ENCODE measurements around the gene HEXB. TPM values are rescaled to one million over a fixed set of nuclear protein-coding genes. Genes with fewer than 3 reads are reported as not detected.

HEXB gene
- total and polyA plus RNA-seq, 7 experiments from 2014 or later: 37.7 to 95.8 (median 72.0) TPM

- H3K36me3 Mint-ChIP-seq: peaks cover 0 to 17% (median 0%) of the 10 kb centered on the region in 5 donors
- Histone ChIP-seq H3K4me3 (ENCODE audit: low read length) (peak overlapping the region; percentile 42), H3K9me3 (ENCODE audit: control insufficient read depth in 2 of 3, low read length in 3 of 3) (no peaks in the 10 kb centered on the region), H3K4me1 (ENCODE audit: control insufficient read depth in 2 of 2, insufficient read depth in 2 of 2, low read length in 2 of 2) (peaks cover 3 to 4% of the 10 kb centered on the region in 2 donors), H3K36me3 (ENCODE audit: control insufficient read depth in 2 of 3, insufficient read depth in 3 of 3, low read length in 3 of 3) (no peaks in the 10 kb centered on the region), H3K27me3 (ENCODE audit: control insufficient read depth in 2 of 2, insufficient read depth in 2 of 2, low read length in 2 of 2) (no peaks in the 10 kb centered on the region), H3K27ac (ENCODE audit: low read depth, low read length) (peak overlapping the region; percentile 72)
- ATAC-seq (peak; percentile 52), DNase-seq (peak in 7 of 9 donors; percentile 30 to 57 (median 38))
- intact Hi-C loops (cut with micrococcal nuclease): loop anchor here (1.0 to 10.0 kb wide), 12 partner anchors 8 to 1075 kb away; partner anchors contain the start of genes HEXB (in 2 of the 2), ANKRA2 (in 1 of the 2), HMGCR (in 1 of the 2) and UTP15 (in 1 of the 2)
- H3K27me3 Mint-ChIP-seq: peaks cover 0 to 73% (median 34%) of the 10 kb centered on the region in 5 donors
- H3K4me3 Mint-ChIP-seq: peak overlapping the region; percentile 81 to 99 (median 92)
- H3K4me1 Mint-ChIP-seq: peaks cover 28 to 46% (median 31%) of the 10 kb centered on the region in 7 donors
- peak overlapping the region in 8 of 9 donors; percentile 21 to 90 (median 74) for H3K27ac Mint-ChIP-seq
- CTCF ChIA-PET: interaction anchor here (1.0 to 3.7 kb wide), 4 partner anchors 10 to 738 kb away, joined by 3 to 22 read pairs (median 6); partner anchors contain the start of gene HEXB
- POLR2A ChIA-PET: interaction anchor here (0.9 to 2.8 kb wide), 2 partner anchors 10 to 64 kb away, joined by 3 to 11 read pairs; no protein-coding TSS in a partner anchor
- H3K9me3 Mint-ChIP-seq: no peaks in the 10 kb centered on the region
Measured at GRCh38 chr5:74639807-74640449, 45.1 kb upstream of the HEXB start.

- peaks cover 0 to 11% (median 0%) of the 10 kb centered on the region in 5 donors for H3K36me3 Mint-ChIP-seq
- intact Hi-C loops (cut with micrococcal nuclease): loop anchor here (1.0 to 10.0 kb wide), 10 partner anchors 8 to 1076 kb away; partner anchors contain the start of genes HEXB (in 2 of the 2), ANKRA2 (in 1 of the 2), HMGCR (in 1 of the 2) and UTP15 (in 1 of the 2)
- H3K9me3 ChIP-seq (ENCODE audit: control insufficient read depth in 2 of 3, low read length in 3 of 3): no peaks in the 10 kb centered on the region
- no peaks in the 10 kb centered on the region for H3K9me3 Mint-ChIP-seq
- no peaks in the 10 kb centered on the region for H3K27me3 ChIP-seq (ENCODE audit: control insufficient read depth in 2 of 2, insufficient read depth in 2 of 2, low read length in 2 of 2)
- H3K4me3 ChIP-seq (ENCODE audit: low read length): peak within 1 kb of the TSS; percentile 42
- peaks cover 28 to 45% (median 31%) of the 10 kb centered on the region in 7 donors for H3K4me1 Mint-ChIP-seq
- H3K27ac ChIP-seq (ENCODE audit: low read depth, low read length): peak within 1 kb of the TSS; percentile 72
- peak; percentile 64 to 88 (median 75) for DNase-seq
- H3K36me3 ChIP-seq (ENCODE audit: control insufficient read depth in 2 of 3, insufficient read depth in 3 of 3, low read length in 3 of 3): no peaks in the 10 kb centered on the region
- peak; percentile 86 for ATAC-seq
- H3K27ac Mint-ChIP-seq: peak within 1 kb of the TSS in 8 of 9 donors; percentile 42 to 90 (median 74)
- H3K27me3 Mint-ChIP-seq: peaks cover 0 to 79% (median 34%) of the 10 kb centered on the region in 5 donors
- peak within 1 kb of the TSS; percentile 81 to 99 (median 92) for H3K4me3 Mint-ChIP-seq
- ChIA-PET POLR2A (interaction anchor here (0.9 to 2.8 kb wide), 3 partner anchors 10 to 65 kb away, joined by 3 to 11 read pairs (median 3); no protein-coding TSS in a partner anchor), CTCF (interaction anchor here (1.0 to 3.7 kb wide), 4 partner anchors 9 to 738 kb away, joined by 3 to 22 read pairs (median 6); partner anchors contain the start of gene HEXB)
- H3K4me1 ChIP-seq (ENCODE audit: control insufficient read depth in 2 of 2, insufficient read depth in 2 of 2, low read length in 2 of 2): peaks cover 3 to 4% of the 10 kb centered on the region in 2 donors
Measured at GRCh38 chr5:74640450-74640953, 44.5 kb upstream of the HEXB start, which contains the start of gene ENC1. ENC1 (minus strand) TSS chr5:74640728; CDS start chr5:74636485, 4,243 bp downstream.

- Mint-ChIP-seq H3K27ac (peak overlapping the region in 5 of 9 donors; percentile 16 to 90 (median 60)), H3K27me3 (peaks cover 0 to 79% (median 28%) of the 10 kb centered on the region in 5 donors), H3K9me3 (no peaks in the 10 kb centered on the region), H3K36me3 (peaks cover 0 to 4% (median 0%) of the 10 kb centered on the region in 5 donors), H3K4me1 (peaks cover 28 to 39% (median 31%) of the 10 kb centered on the region in 7 donors), H3K4me3 (peak overlapping the region; percentile 81 to 99 (median 92))
- intact Hi-C loops (cut with micrococcal nuclease): loop anchor here (1.0 to 10.0 kb wide), 11 partner anchors 7 to 1076 kb away; partner anchors contain the start of genes HEXB (in 2 of the 2), ANKRA2 (in 1 of the 2), HMGCR (in 1 of the 2) and UTP15 (in 1 of the 2)
- ATAC-seq: peak; percentile 25
- peaks cover 3 to 4% of the 10 kb centered on the region in 2 donors for H3K4me1 ChIP-seq (ENCODE audit: control insufficient read depth in 2 of 2, insufficient read depth in 2 of 2, low read length in 2 of 2)
- DNase-seq: peak in 6 of 9 donors; percentile 17 to 51 (median 24)
- ChIA-PET POLR2A (interaction anchor here (0.9 to 2.8 kb wide), 3 partner anchors 11 to 65 kb away, joined by 3 to 11 read pairs (median 3); no protein-coding TSS in a partner anchor), CTCF (interaction anchor here (1.0 to 3.7 kb wide), 4 partner anchors 8 to 739 kb away, joined by 3 to 22 read pairs (median 6); partner anchors contain the start of gene HEXB)
- H3K27me3 ChIP-seq (ENCODE audit: control insufficient read depth in 2 of 2, insufficient read depth in 2 of 2, low read length in 2 of 2): no peaks in the 10 kb centered on the region
- no peaks in the 10 kb centered on the region for H3K9me3 ChIP-seq (ENCODE audit: control insufficient read depth in 2 of 3, low read length in 3 of 3)
- peak overlapping the region; percentile 34 for H3K27ac ChIP-seq (ENCODE audit: low read depth, low read length)
- H3K4me3 ChIP-seq (ENCODE audit: low read length): peak overlapping the region; percentile 42
- H3K36me3 ChIP-seq (ENCODE audit: control insufficient read depth in 2 of 3, insufficient read depth in 3 of 3, low read length in 3 of 3): no peaks in the 10 kb centered on the region
Measured at GRCh38 chr5:74640954-74641734, 43.9 kb upstream of the HEXB start.

- H3K9me3 ChIP-seq (ENCODE audit: control insufficient read depth in 2 of 3, low read length in 3 of 3): no peaks in the 10 kb centered on the region
- no peaks in the 10 kb centered on the region for H3K9me3 Mint-ChIP-seq
- peaks cover 3 to 4% of the 10 kb centered on the region in 2 donors for H3K4me1 ChIP-seq (ENCODE audit: control insufficient read depth in 2 of 2, insufficient read depth in 2 of 2, low read length in 2 of 2)
- H3K36me3 ChIP-seq (ENCODE audit: control insufficient read depth in 2 of 3, insufficient read depth in 3 of 3, low read length in 3 of 3): no peaks in the 10 kb centered on the region
- POLR2A ChIA-PET: interaction anchor here (1.4 to 2.8 kb wide), 2 partner anchors 12 to 14 kb away, joined by 3 to 11 read pairs; no protein-coding TSS in a partner anchor
- H3K27ac ChIP-seq (ENCODE audit: low read depth, low read length): peak overlapping the region; percentile 34
- H3K27ac Mint-ChIP-seq: peak overlapping the region in 6 of 9 donors; percentile 16 to 90 (median 73)
- H3K4me1 Mint-ChIP-seq: peaks cover 28 to 32% (median 31%) of the 10 kb centered on the region in 7 donors
- peak overlapping the region; percentile 42 for H3K4me3 ChIP-seq (ENCODE audit: low read length)
- CTCF ChIA-PET: interaction anchor here (3.7 kb wide), 1 partner anchor 740 kb away, joined by 22 read pairs; no protein-coding TSS in a partner anchor
- peak overlapping the region; percentile 81 to 99 (median 92) for H3K4me3 Mint-ChIP-seq
- ATAC-seq (no peak), DNase-seq (peak in 5 of 9 donors; percentile 25 to 68 (median 31))
- H3K27me3 Mint-ChIP-seq: peaks cover 0 to 79% (median 24%) of the 10 kb centered on the region in 5 donors
- intact Hi-C loops (cut with micrococcal nuclease): loop anchor here (1.0 to 10.0 kb wide), 9 partner anchors 43 to 1077 kb away; partner anchors contain the start of genes HEXB (in 2 of the 2), ANKRA2 (in 1 of the 2) and UTP15 (in 1 of the 2)
- H3K27me3 ChIP-seq (ENCODE audit: control insufficient read depth in 2 of 2, insufficient read depth in 2 of 2, low read length in 2 of 2): no peaks in the 10 kb centered on the region
- H3K36me3 Mint-ChIP-seq: peaks cover 0 to 4% (median 0%) of the 10 kb centered on the region in 5 donors
Measured at GRCh38 chr5:74641735-74642542, 43.1 kb upstream of the HEXB start.

GRCh38 chr5:74642543-74642863, 42.5 kb upstream of the HEXB start:
- no peaks in the 10 kb centered on the region for H3K36me3 Mint-ChIP-seq
- peaks cover 25 to 32% (median 28%) of the 10 kb centered on the region in 7 donors for H3K4me1 Mint-ChIP-seq
- peak overlapping the region in 6 of 10 donors; percentile 81 to 96 (median 92) for H3K4me3 Mint-ChIP-seq
- Histone ChIP-seq H3K27ac (ENCODE audit: low read depth, low read length) (no peak overlapping the region), H3K27me3 (ENCODE audit: control insufficient read depth in 2 of 2, insufficient read depth in 2 of 2, low read length in 2 of 2) (no peaks in the 10 kb centered on the region), H3K4me3 (ENCODE audit: low read length) (no peak overlapping the region), H3K9me3 (ENCODE audit: control insufficient read depth in 2 of 3, low read length in 3 of 3) (no peaks in the 10 kb centered on the region), H3K36me3 (ENCODE audit: control insufficient read depth in 2 of 3, insufficient read depth in 3 of 3, low read length in 3 of 3) (no peaks in the 10 kb centered on the region), H3K4me1 (ENCODE audit: control insufficient read depth in 2 of 2, insufficient read depth in 2 of 2, low read length in 2 of 2) (peaks cover 3 to 4% of the 10 kb centered on the region in 2 donors)
- H3K27ac Mint-ChIP-seq: peak overlapping the region in 1 of 9 donors; percentile 90
- ChIA-PET CTCF (interaction anchor here (0.8 to 3.7 kb wide), 2 partner anchors 319 to 740 kb away, joined by 5 to 22 read pairs; no protein-coding TSS in a partner anchor), POLR2A (no interaction called here)
- no peak for ATAC-seq
- intact Hi-C loops (cut with micrococcal nuclease): loop anchor here (1.0 to 10.0 kb wide), 5 partner anchors 248 to 1078 kb away; partner anchors contain the start of genes ANKRA2 (in 1 of the 2) and UTP15 (in 1 of the 2)
- DNase-seq: no peak
- H3K27me3 Mint-ChIP-seq: peaks cover 0 to 74% (median 18%) of the 10 kb centered on the region in 5 donors
- H3K9me3 Mint-ChIP-seq: no peaks in the 10 kb centered on the region

All from naive thymus-derived CD4-positive, alpha-beta T cell (primary cell).